Naive B cell (primary cell): ENCODE results near the gene ARHGAP6. TPM values are rescaled to one million over a fixed set of nuclear protein-coding genes. Genes with fewer than 3 reads are reported as not detected.
A peak's percentile ranks its signal among the peaks of the same experiment; 100 is the strongest.
"Not testable (repeated sequence)": the region's sequence is repeated elsewhere in the genome, so short reads cannot be mapped to it uniquely, and the experiment has no call there.

ENCODE experiments used
- ATAC-seq, 2 donors: fragments of 150-1000 bp; cut with Tn5 transposase; 2 replicates each; pipeline ENCODE4 v1.10.0; 2021; ENCODE audit warnings: low read depth in 2 of 2, mild to moderate bottlenecking in 2 of 2, moderate library complexity in 2 of 2
- DNase-seq: peaks from one replicate; pipeline ENCODE4 v3.0.0; 2022
- H3K27ac Mint-ChIP-seq, 6 donors: one replicate each; pipeline ENCODE4 v1.8.0; 2020 to 2022; ENCODE audit warnings: mild to moderate bottlenecking in 6 of 6, mixed read lengths in 6 of 6, moderate library complexity in 5 of 6, inconsistent platforms in 2 of 6
- H3K27me3 Mint-ChIP-seq, 3 donors: one replicate each; pipeline ENCODE4 v1.8.0; 2021 to 2022; ENCODE audit warnings: mixed read lengths in 3 of 3, mild to moderate bottlenecking in 1 of 3
- H3K36me3 Mint-ChIP-seq, 2 donors: one replicate each; pipeline ENCODE4 v1.8.0; 2020 to 2022; ENCODE audit warnings: mixed read lengths in 2 of 2, inconsistent platforms in 1 of 2, mild to moderate bottlenecking in 1 of 2
- H3K4me1 Mint-ChIP-seq, 3 donors: one replicate each; pipeline ENCODE4 v1.8.0; 2020 to 2022; ENCODE audit warnings: mixed read lengths in 3 of 3, inconsistent platforms in 1 of 3, mild to moderate bottlenecking in 1 of 3, moderate library complexity in 1 of 3
- H3K4me3 Mint-ChIP-seq, 8 donors: one replicate each; pipeline ENCODE4 v1.8.0; 2020 to 2022; ENCODE audit warnings: mild to moderate bottlenecking in 8 of 8, mixed read lengths in 8 of 8, moderate library complexity in 8 of 8, inconsistent platforms in 2 of 8
- H3K9me3 Mint-ChIP-seq, 7 donors: one replicate each; pipeline ENCODE4 v1.8.0; 2020 to 2022; ENCODE audit warnings: mixed read lengths in 7 of 7, mild to moderate bottlenecking in 5 of 7, inconsistent platforms in 2 of 7, moderate library complexity in 1 of 7
- polyA plus RNA-seq, 6 donors: library from polyadenylated mRNA; unstranded; fragments of 300-500 nt; fragmentation: Illumina TruSeq; gene quantifications; one replicate each; pipeline ENCODE4 v1.2.3, GENCODE V29; 2021; ENCODE audit warnings: low read depth in 6 of 6

ARHGAP6 gene
- polyA plus RNA-seq, 6 donors from 2014 or later: 0.05 to 0.12 (median 0.09) TPM; not detected in 2

GRCh38 chrX:11628399-11628798 lies 37.3 kb downstream of the ARHGAP6 start:
- no peak overlapping the region for H3K4me3 Mint-ChIP-seq
- no peaks in the 10 kb centered on the region for H3K4me1 Mint-ChIP-seq
- H3K9me3 Mint-ChIP-seq: peaks cover 0 to 62% (median 16%) of the 10 kb centered on the region in 7 donors

GRCh38 chrX:11626351-11626750 lies 39.4 kb downstream of the ARHGAP6 start:
- Mint-ChIP-seq H3K4me3 (no peak overlapping the region), H3K9me3 (peaks cover 0 to 69% (median 19%) of the 10 kb centered on the region in 7 donors), H3K4me1 (no peaks in the 10 kb centered on the region), H3K27ac (no peak overlapping the region), H3K27me3 (peaks cover 5 to 11% (median 11%) of the 10 kb centered on the region in 3 donors), H3K36me3 (peaks cover 0 to 4% of the 10 kb centered on the region in 2 donors)
- no peak for ATAC-seq
- DNase-seq: no peak

More at GRCh38 chrX:11628399-11628798, 37.3 kb downstream of the ARHGAP6 start:
- H3K27ac Mint-ChIP-seq: no peak overlapping the region
- H3K36me3 Mint-ChIP-seq: peaks cover 0 to 4% of the 10 kb centered on the region in 2 donors
- peaks cover 11 to 17% (median 11%) of the 10 kb centered on the region in 3 donors for H3K27me3 Mint-ChIP-seq
- DNase-seq (no peak), ATAC-seq (no peak)

DNA sequence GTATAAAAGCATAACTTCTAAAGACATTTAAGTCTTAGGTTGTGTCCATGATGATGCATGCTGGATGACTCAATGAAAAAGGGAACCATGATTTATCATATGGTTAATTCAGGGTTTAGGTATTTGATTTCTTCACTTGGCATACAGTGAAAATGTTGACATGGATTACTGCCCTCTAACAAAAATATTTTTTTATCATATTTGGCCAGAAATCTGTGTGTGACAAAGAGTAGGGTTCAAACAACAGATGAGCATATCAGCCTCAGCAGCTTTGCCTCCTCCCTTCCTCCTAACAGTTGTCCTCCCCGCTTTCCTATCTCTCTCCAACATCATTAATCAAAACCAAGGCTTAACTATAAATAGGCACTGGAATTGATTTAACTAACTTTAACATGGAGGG lies 46.3 kb downstream of the ARHGAP6 start:
- no peaks in the 10 kb centered on the region for H3K4me1 Mint-ChIP-seq

DNA sequence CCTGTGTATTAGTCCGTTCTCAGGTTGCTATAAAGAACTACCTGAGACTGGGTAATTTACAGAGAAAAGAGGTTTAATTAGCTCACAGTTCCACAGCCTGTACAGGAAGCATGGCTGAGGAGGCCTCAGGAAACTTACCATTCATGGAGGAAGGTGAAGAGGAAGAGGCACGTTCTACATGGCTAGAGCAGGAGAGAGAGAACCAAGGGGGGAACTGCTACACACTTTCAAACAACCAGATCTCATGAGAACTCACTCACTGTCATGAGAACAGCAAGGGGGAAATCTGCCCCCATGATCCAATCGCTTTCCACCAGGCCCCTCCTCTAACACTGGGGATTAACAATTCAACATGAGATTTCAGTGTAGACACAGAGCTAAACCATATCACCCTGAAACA lies 51.5 kb downstream of the ARHGAP6 start:
- not testable (repeated sequence) for H3K4me1 Mint-ChIP-seq, H3K36me3 Mint-ChIP-seq, H3K4me3 Mint-ChIP-seq, ATAC-seq, DNase-seq
- Mint-ChIP-seq H3K27ac (peak overlapping the region in 1 of 6 donors; percentile 20), H3K9me3 (peaks cover 0 to 24% (median 13%) of the 10 kb centered on the region in 7 donors), H3K27me3 (peaks cover 0 to 17% (median 5%) of the 10 kb centered on the region in 3 donors)

More for the DNA sequence above, 46.3 kb downstream of the ARHGAP6 start:
- H3K9me3 Mint-ChIP-seq: peaks cover 0 to 40% (median 16%) of the 10 kb centered on the region in 7 donors
- H3K4me3 Mint-ChIP-seq: no peak overlapping the region
- peaks cover 3 to 35% (median 12%) of the 10 kb centered on the region in 3 donors for H3K27me3 Mint-ChIP-seq
- H3K27ac Mint-ChIP-seq: no peak overlapping the region
- DNase-seq (no peak), ATAC-seq (no peak)
- no peaks in the 10 kb centered on the region for H3K36me3 Mint-ChIP-seq

GRCh38 chrX:11611965-11612364 lies 53.8 kb downstream of the ARHGAP6 start:
- Mint-ChIP-seq H3K4me1 (no peaks in the 10 kb centered on the region), H3K27ac (no peak overlapping the region), H3K36me3 (no peaks in the 10 kb centered on the region), H3K9me3 (peaks cover 0 to 24% (median 13%) of the 10 kb centered on the region in 7 donors), H3K27me3 (no peaks in the 10 kb centered on the region), H3K4me3 (no peak overlapping the region)
- no peak for DNase-seq
- ATAC-seq: peak; percentile 39 to 42

DNA sequence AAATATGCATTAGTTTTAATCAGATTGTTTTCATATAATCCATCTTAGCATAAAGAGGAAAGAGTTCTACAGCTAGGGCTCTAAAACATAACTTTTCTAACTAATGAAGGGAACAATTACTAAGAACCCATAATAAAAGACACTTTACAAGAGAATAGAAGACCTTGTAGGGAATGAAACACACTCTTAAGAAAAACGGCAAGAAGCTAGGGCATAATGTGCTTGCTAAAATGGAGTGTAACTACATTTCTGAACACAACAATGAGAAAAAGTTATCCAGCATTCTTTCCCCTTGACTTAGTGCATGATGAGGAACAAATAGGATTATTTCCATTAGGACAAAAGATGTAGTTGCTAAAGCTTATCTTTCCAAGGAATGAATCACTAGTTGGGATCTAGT lies 54.6 kb downstream of the ARHGAP6 start:
- no peak for ATAC-seq
- no peak for DNase-seq
- Mint-ChIP-seq H3K4me1 (no peaks in the 10 kb centered on the region), H3K36me3 (no peaks in the 10 kb centered on the region), H3K9me3 (peaks cover 0 to 18% (median 9%) of the 10 kb centered on the region in 7 donors), H3K4me3 (no peak overlapping the region), H3K27me3 (no peaks in the 10 kb centered on the region), H3K27ac (no peak overlapping the region)

DNA sequence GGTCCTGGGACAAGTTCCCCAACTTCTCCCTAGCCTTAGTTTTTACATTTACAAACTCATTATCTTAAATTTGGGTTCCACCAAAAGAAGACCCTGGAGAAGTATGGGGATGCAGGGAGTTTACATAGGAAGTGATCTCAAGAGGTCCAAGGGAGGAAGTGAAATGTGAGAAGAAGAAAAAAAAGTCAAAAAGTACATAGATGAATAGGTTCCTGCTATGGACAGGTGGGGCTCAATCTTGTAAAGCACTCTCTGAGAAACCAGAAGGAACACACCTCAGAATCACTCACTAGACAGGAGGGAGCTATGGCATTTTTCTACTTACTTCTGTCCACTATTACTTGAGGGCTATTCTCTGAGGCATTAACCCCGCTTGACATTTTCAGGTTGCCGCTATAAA lies 56.6 kb downstream of the ARHGAP6 start:
- peaks cover 0 to 4% (median 0%) of the 10 kb centered on the region in 3 donors for H3K27me3 Mint-ChIP-seq
- no peaks in the 10 kb centered on the region for H3K4me1 Mint-ChIP-seq
- peaks cover 0 to 10% (median 2%) of the 10 kb centered on the region in 7 donors for H3K9me3 Mint-ChIP-seq
- H3K27ac Mint-ChIP-seq: peak overlapping the region in 1 of 6 donors; percentile 78
- H3K4me3 Mint-ChIP-seq: no peak overlapping the region
- ATAC-seq (no peak), DNase-seq (no peak)
- H3K36me3 Mint-ChIP-seq: no peaks in the 10 kb centered on the region

DNA sequence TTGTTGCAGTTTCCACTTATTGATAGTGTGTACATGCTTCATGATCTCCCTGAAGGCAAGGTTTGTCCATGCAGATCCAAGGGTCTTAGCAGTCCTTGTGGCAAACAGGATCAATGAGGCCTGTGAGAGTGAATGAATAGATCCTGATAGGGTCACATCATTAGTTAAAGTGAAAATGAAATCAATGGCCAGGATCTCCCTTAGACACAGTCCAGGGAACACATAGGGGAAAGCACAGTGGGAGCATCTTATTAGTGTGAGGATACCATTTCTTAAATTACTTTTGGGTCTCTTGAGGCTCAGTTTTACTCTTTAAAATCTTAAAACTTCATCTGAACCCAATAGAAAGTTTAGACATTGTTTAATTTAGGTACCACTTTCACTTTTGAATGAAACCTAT lies 59.3 kb downstream of the ARHGAP6 start:
- Mint-ChIP-seq H3K4me3 (no peak overlapping the region), H3K36me3 (no peaks in the 10 kb centered on the region), H3K27me3 (peaks cover 0 to 4% (median 0%) of the 10 kb centered on the region in 3 donors), H3K4me1 (no peaks in the 10 kb centered on the region), H3K27ac (peak overlapping the region in 1 of 6 donors; percentile 37), H3K9me3 (peaks cover 0 to 3% (median 0%) of the 10 kb centered on the region in 7 donors)
- no peak for ATAC-seq
- no peak for DNase-seq

DNA sequence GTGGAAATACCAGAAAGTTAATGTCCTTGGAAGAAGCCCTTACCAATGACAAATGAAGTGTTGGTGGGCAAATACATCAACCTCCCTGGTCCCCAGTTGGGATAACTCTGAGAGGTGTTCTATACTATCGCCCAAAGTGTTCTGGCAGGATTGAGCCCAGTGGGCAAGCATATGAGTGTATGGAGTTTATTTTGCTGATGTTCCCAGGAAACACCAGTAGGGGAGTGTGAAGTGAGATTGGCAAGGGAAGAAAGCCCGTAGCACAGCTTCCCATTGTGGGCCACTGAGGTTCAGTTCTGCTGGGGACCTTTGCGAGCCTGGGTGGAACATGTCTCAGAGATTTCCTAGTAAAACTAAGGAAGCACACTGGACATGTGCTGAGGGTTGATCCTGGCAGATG lies 65.1 kb downstream of the ARHGAP6 start:
- DNase-seq (no peak), ATAC-seq (no peak)
- H3K9me3 Mint-ChIP-seq: peaks cover 0 to 2% (median 0%) of the 10 kb centered on the region in 7 donors
- H3K27ac Mint-ChIP-seq: peak overlapping the region in 1 of 6 donors; percentile 31
- no peak overlapping the region for H3K4me3 Mint-ChIP-seq
- H3K4me1 Mint-ChIP-seq: no peaks in the 10 kb centered on the region
- H3K27me3 Mint-ChIP-seq: peaks cover 0 to 6% (median 0%) of the 10 kb centered on the region in 3 donors
- no peaks in the 10 kb centered on the region for H3K36me3 Mint-ChIP-seq

- Mint-ChIP-seq H3K27me3 (peaks cover 0 to 8% (median 6%) of the 10 kb centered on the region in 3 donors), H3K36me3 (no peaks in the 10 kb centered on the region), H3K27ac (no peak overlapping the region), H3K4me1 (no peaks in the 10 kb centered on the region), H3K9me3 (peaks cover 0 to 5% (median 0%) of the 10 kb centered on the region in 7 donors), H3K4me3 (no peak overlapping the region)
- ATAC-seq (no peak), DNase-seq (no peak)
Observed at GRCh38 chrX:11597479-11597878, 68.2 kb downstream of the ARHGAP6 start.

GRCh38 chrX:11591723-11592346 lies 73.9 kb downstream of the ARHGAP6 start:
- DNase-seq (no peak), ATAC-seq (no peak)
- H3K27ac Mint-ChIP-seq: no peak overlapping the region
- peaks cover 0 to 5% (median 2%) of the 10 kb centered on the region in 7 donors for H3K9me3 Mint-ChIP-seq
- H3K36me3 Mint-ChIP-seq: no peaks in the 10 kb centered on the region
- H3K27me3 Mint-ChIP-seq: peaks cover 0 to 23% (median 12%) of the 10 kb centered on the region in 3 donors
- no peak overlapping the region for H3K4me3 Mint-ChIP-seq
- peaks cover 4 to 7% (median 6%) of the 10 kb centered on the region in 3 donors for H3K4me1 Mint-ChIP-seq

DNA sequence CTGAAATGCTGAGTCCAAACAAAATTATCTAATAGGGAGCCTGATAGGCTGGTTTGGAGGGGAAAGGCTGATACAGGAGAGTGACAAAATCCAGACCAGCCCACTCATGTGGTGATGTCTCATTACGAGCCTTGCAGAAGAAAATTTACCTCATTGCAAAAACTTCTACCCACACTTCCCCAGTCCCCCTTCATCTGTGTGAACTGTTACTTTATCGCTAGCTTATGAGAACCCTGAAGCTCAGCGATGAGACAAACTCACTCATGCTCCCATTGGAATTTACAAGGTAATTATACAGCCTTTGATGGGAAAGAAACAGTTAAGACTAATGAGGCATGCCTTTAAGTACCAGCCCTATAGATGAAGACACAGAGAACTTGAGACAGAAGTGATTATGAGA lies 76.1 kb downstream of the ARHGAP6 start:
- Mint-ChIP-seq H3K36me3 (no peaks in the 10 kb centered on the region), H3K4me1 (peaks cover 4 to 7% (median 6%) of the 10 kb centered on the region in 3 donors), H3K27ac (no peak overlapping the region), H3K27me3 (peaks cover 0 to 23% (median 13%) of the 10 kb centered on the region in 3 donors), H3K4me3 (no peak overlapping the region), H3K9me3 (peaks cover 0 to 5% (median 2%) of the 10 kb centered on the region in 7 donors)
- ATAC-seq: no peak
- no peak for DNase-seq

- H3K4me1 Mint-ChIP-seq: peaks cover 4 to 7% (median 6%) of the 10 kb centered on the region in 3 donors
- ATAC-seq (no peak), DNase-seq (no peak)
- no peaks in the 10 kb centered on the region for H3K36me3 Mint-ChIP-seq
- H3K27me3 Mint-ChIP-seq: peaks cover 0 to 16% (median 13%) of the 10 kb centered on the region in 3 donors
- H3K4me3 Mint-ChIP-seq: no peak overlapping the region
- H3K9me3 Mint-ChIP-seq: peaks cover 0 to 5% (median 0%) of the 10 kb centered on the region in 7 donors
- H3K27ac Mint-ChIP-seq: no peak overlapping the region
Observed at GRCh38 chrX:11588097-11588496, 77.6 kb downstream of the ARHGAP6 start.

- no peak overlapping the region for H3K27ac Mint-ChIP-seq
- H3K4me1 Mint-ChIP-seq: no peaks in the 10 kb centered on the region
- peaks cover 0 to 16% (median 13%) of the 10 kb centered on the region in 3 donors for H3K27me3 Mint-ChIP-seq
- H3K36me3 Mint-ChIP-seq: no peaks in the 10 kb centered on the region
- DNase-seq: no peak
- ATAC-seq: no peak
- no peak overlapping the region for H3K4me3 Mint-ChIP-seq
- H3K9me3 Mint-ChIP-seq: peaks cover 0 to 5% (median 0%) of the 10 kb centered on the region in 7 donors
Observed at GRCh38 chrX:11585174-11585573, 80.5 kb downstream of the ARHGAP6 start.
